Measurements from ENCODE around the gene POP5.
"Not testable (repeated sequence)": the region's sequence is repeated elsewhere in the genome, so short reads cannot be mapped to it uniquely, and the experiment has no call there.

Gene POP5

GRCh38 chr12:120580787-120581723, at the start of gene POP5:
TSS of gene POP5 (minus strand) at chr12:120581402. CDS start at chr12:120581362, 40 bp downstream.
- peak; percentile 96 for DNase-seq

GRCh38 chr12:120630104-120630892, 49.1 kb upstream of the POP5 start:
- DNase-seq, result no peak

- DNase-seq, result no peak
Observed at GRCh38 chr12:120628919-120629318, 47.7 kb upstream of the POP5 start.

- DNase-seq, result peak; percentile 62
Observed at GRCh38 chr12:120625557-120626419, 44.6 kb upstream of the POP5 start.

- no peak for DNase-seq
Observed at GRCh38 chr12:120620624-120621023, 39.4 kb upstream of the POP5 start.

GRCh38 chr12:120618954-120619615, 37.9 kb upstream of the POP5 start:
- no peak for DNase-seq

- DNase-seq, result not testable (repeated sequence)
Observed at GRCh38 chr12:120617767-120618166, 36.6 kb upstream of the POP5 start.

- not testable (repeated sequence) for DNase-seq
Observed at GRCh38 chr12:120617193-120617592, 36.0 kb upstream of the POP5 start.

GRCh38 chr12:120614848-120615247, 33.6 kb upstream of the POP5 start:
- DNase-seq, result no peak

GRCh38 chr12:120611534-120611933, 30.3 kb upstream of the POP5 start:
- DNase-seq, result not testable (repeated sequence)

- no peak for DNase-seq
Observed at GRCh38 chr12:120610560-120610959, 29.4 kb upstream of the POP5 start.

GRCh38 chr12:120602416-120602815, 21.2 kb upstream of the POP5 start:
- DNase-seq, result not testable (repeated sequence)

- DNase-seq, result no peak
Observed at GRCh38 chr12:120599672-120600552, 18.7 kb upstream of the POP5 start.

- no peak for DNase-seq
Observed at GRCh38 chr12:120598674-120599463, 17.7 kb upstream of the POP5 start.

GRCh38 chr12:120597861-120598260, 16.7 kb upstream of the POP5 start:
- DNase-seq, result no peak

- no peak for DNase-seq
Observed at GRCh38 chr12:120596901-120597300, 15.7 kb upstream of the POP5 start.

- no peak for DNase-seq
Observed at GRCh38 chr12:120592121-120593049, 11.2 kb upstream of the POP5 start.

GRCh38 chr12:120590741-120591407, 9.7 kb upstream of the POP5 start:
- DNase-seq, result no peak

Data from activated CD8-positive, alpha-beta memory T cell treated with anti-CD3 and anti-CD28 coated beads for 24 hours (primary cell).